ENCODE measurements around the gene ADAM33. TPM values are rescaled to one million over a fixed set of nuclear protein-coding genes. Genes with fewer than 3 reads are reported as not detected.

The ADAM33 gene
- total and polyA plus RNA-seq, 7 donors, result 2.4 to 8.9 (median 4.3) TPM

GRCh38 chr20:3628502-3629314, 53.1 kb downstream of the ADAM33 start:
- H3K27ac ChIP-seq, result no peak overlapping the region
- WGBS, 3 donors, result 87 to 91% (median 89%) methylated on average over 16 of the region's 16 CpGs
- intact Hi-C loops (cut with DNase I), result no loop called here
- no peaks in the 10 kb centered on the region for H3K4me1 ChIP-seq
- no peaks in the 10 kb centered on the region for H3K27me3 ChIP-seq (ENCODE audit: insufficient read depth in 3 of 3, low read length in 2 of 3)
- no peak overlapping the region for H3K4me3 ChIP-seq
- H3K9me3 ChIP-seq, result no peaks in the 10 kb centered on the region
- H3K36me3 ChIP-seq (ENCODE audit: insufficient read depth in 1 of 2, low read depth in 1 of 2), result peaks cover 4 to 58% of the 10 kb centered on the region in 2 donors
- DNase-seq, result no peak
- no peak for ATAC-seq
- TF ChIP-seq, protein P1, sequence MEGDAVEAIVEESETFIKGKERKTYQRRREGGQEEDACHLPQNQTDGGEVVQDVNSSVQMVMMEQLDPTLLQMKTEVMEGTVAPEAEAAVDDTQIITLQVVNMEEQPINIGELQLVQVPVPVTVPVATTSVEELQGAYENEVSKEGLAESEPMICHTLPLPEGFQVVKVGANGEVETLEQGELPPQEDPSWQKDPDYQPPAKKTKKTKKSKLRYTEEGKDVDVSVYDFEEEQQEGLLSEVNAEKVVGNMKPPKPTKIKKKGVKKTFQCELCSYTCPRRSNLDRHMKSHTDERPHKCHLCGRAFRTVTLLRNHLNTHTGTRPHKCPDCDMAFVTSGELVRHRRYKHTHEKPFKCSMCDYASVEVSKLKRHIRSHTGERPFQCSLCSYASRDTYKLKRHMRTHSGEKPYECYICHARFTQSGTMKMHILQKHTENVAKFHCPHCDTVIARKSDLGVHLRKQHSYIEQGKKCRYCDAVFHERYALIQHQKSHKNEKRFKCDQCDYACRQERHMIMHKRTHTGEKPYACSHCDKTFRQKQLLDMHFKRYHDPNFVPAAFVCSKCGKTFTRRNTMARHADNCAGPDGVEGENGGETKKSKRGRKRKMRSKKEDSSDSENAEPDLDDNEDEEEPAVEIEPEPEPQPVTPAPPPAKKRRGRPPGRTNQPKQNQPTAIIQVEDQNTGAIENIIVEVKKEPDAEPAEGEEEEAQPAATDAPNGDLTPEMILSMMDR (IDR thresholded peaks at IDR 0.05), result no peak

GRCh38 chr20:3627476-3627875, 54.3 kb downstream of the ADAM33 start:
- Histone ChIP-seq H3K27me3 (ENCODE audit: insufficient read depth in 3 of 3, low read length in 2 of 3) (no peaks in the 10 kb centered on the region), H3K4me1 (no peaks in the 10 kb centered on the region), H3K36me3 (ENCODE audit: insufficient read depth in 1 of 2, low read depth in 1 of 2) (peaks cover 4 to 54% of the 10 kb centered on the region in 2 donors), H3K9me3 (no peaks in the 10 kb centered on the region), H3K27ac (no peak overlapping the region), H3K4me3 (no peak overlapping the region)
- intact Hi-C loops (cut with DNase I), result no loop called here
- ATAC-seq (no peak), DNase-seq (no peak)
- TF ChIP-seq, protein P1 (IDR thresholded peaks at IDR 0.05), result no peak
- WGBS, 3 donors, result 78 to 95% (median 83%) methylated on average over 2 of the region's 2 CpGs

DNA sequence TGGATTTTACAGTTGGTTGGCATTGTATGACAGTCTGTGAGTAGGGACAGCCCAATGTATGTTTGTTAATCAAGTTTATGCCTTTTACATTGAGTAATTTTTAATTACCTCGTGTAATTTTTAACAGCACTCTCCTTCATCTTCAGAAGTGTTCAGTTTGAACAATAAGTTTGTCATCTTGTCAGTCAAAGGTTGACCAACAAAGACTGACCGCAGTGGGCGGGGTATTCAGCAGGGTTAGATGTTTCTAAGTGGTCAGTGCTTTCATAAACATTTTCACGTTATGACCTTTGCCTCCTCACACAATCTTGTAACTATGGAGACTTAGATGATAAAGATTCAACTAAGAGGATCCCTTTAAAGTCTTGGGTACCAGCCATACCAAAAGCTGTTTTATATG, 59.4 kb downstream of the ADAM33 start:
- 92 to 94% (median 94%) methylated on average over 4 of the region's 4 CpGs for WGBS, 3 donors
- Histone ChIP-seq H3K27ac (no peak overlapping the region), H3K36me3 (ENCODE audit: insufficient read depth in 1 of 2, low read depth in 1 of 2) (peaks cover 3 to 34% of the 10 kb centered on the region in 2 donors), H3K27me3 (ENCODE audit: insufficient read depth in 3 of 3, low read length in 2 of 3) (no peaks in the 10 kb centered on the region), H3K4me1 (no peaks in the 10 kb centered on the region), H3K4me3 (no peak overlapping the region), H3K9me3 (no peaks in the 10 kb centered on the region)
- TF ChIP-seq, protein P1 (IDR thresholded peaks at IDR 0.05), result no peak
- intact Hi-C loops (cut with DNase I), result no loop called here
- DNase-seq (no peak), ATAC-seq (no peak)

- TF ChIP-seq, protein P1 (IDR thresholded peaks at IDR 0.05), result no peak
- intact Hi-C loops (cut with DNase I), result no loop called here
- Histone ChIP-seq H3K4me1 (no peaks in the 10 kb centered on the region), H3K27me3 (ENCODE audit: insufficient read depth in 3 of 3, low read length in 2 of 3) (no peaks in the 10 kb centered on the region), H3K9me3 (no peaks in the 10 kb centered on the region), H3K27ac (no peak overlapping the region), H3K4me3 (no peak overlapping the region), H3K36me3 (ENCODE audit: insufficient read depth in 1 of 2, low read depth in 1 of 2) (peaks cover 3 to 26% of the 10 kb centered on the region in 2 donors)
- 86 to 92% (median 91%) methylated on average over 8 of the region's 8 CpGs for WGBS, 3 donors
- DNase-seq, result no peak
- ATAC-seq, result no peak
Observed at GRCh38 chr20:3621111-3621510, 60.7 kb downstream of the ADAM33 start.

Other genes with a start within 250 kb of the ADAM33 start
- 10 to 100 TPM; 14.7 to 18.6 (median 16.8) TPM for gene ATRN, start 211.0 kb downstream of the ADAM33 start, total RNA-seq
- 1 to 10 TPM; 3.9 to 7.6 (median 5.4) TPM for gene ATRN, start 211.0 kb downstream of the ADAM33 start, polyA plus RNA-seq
- not detected for gene GFRA4, start 18.6 kb downstream of the ADAM33 start, total RNA-seq
- not detected for gene GFRA4, start 18.6 kb downstream of the ADAM33 start, polyA plus RNA-seq
- gene SIGLEC1, start 30.6 kb upstream of the ADAM33 start, total RNA-seq, result 1 to 10 TPM; 2.3 to 6.2 (median 3.5) TPM
- gene SIGLEC1, start 30.6 kb upstream of the ADAM33 start, polyA plus RNA-seq, result 1 to 10 TPM in 2 of 3 donors, under 1 TPM in 1; 0.98 to 2.6 (median 1.3) TPM
- gene HSPA12B, start 50.7 kb upstream of the ADAM33 start, total RNA-seq, result 1 to 10 TPM; 5.7 to 9.7 (median 8.2) TPM
- 1 to 10 TPM; 4.0 to 7.6 (median 7.5) TPM for gene HSPA12B, start 50.7 kb upstream of the ADAM33 start, polyA plus RNA-seq
- gene ADISSP, start 85.7 kb upstream of the ADAM33 start, total RNA-seq, result 10 to 100 TPM; 11.9 to 16.0 (median 13.4) TPM
- 10 to 100 TPM; 10.7 to 24.7 (median 15.4) TPM for gene ADISSP, start 85.7 kb upstream of the ADAM33 start, polyA plus RNA-seq
- under 1 TPM in 1 of 4 donors, not detected in 3; 0.13 TPM for gene SPEF1, start 99.4 kb upstream of the ADAM33 start, total RNA-seq
- gene SPEF1, start 99.4 kb upstream of the ADAM33 start, polyA plus RNA-seq, result 1 to 10 TPM in 1 of 3 donors, under 1 TPM in 2; 0.12 to 1.7 (median 0.35) TPM
- 100 to 1,000 TPM in 1 of 4 donors, 10 to 100 TPM in 3; 74.3 to 129 (median 97.8) TPM for gene CENPB, start 104.7 kb upstream of the ADAM33 start, total RNA-seq
- 100 to 1,000 TPM in 2 of 3 donors, 10 to 100 TPM in 1; 84.0 to 144 (median 116) TPM for gene CENPB, start 104.7 kb upstream of the ADAM33 start, polyA plus RNA-seq
- 1 to 10 TPM; 7.1 to 9.1 (median 8.4) TPM for gene CDC25B, start 114.3 kb upstream of the ADAM33 start, total RNA-seq
- 1 to 10 TPM; 5.1 to 6.8 (median 6.6) TPM for gene CDC25B, start 114.3 kb upstream of the ADAM33 start, polyA plus RNA-seq
- 10 to 100 TPM; 11.8 to 17.5 (median 12.1) TPM for gene AP5S1, start 138.5 kb upstream of the ADAM33 start, total RNA-seq
- gene AP5S1, start 138.5 kb upstream of the ADAM33 start, polyA plus RNA-seq, result 10 to 100 TPM; 11.0 to 25.2 (median 12.9) TPM
- gene MAVS, start 164.8 kb upstream of the ADAM33 start, total RNA-seq, result 10 to 100 TPM; 49.7 to 61.3 (median 50.7) TPM
- 10 to 100 TPM; 14.0 to 32.4 (median 19.2) TPM for gene MAVS, start 164.8 kb upstream of the ADAM33 start, polyA plus RNA-seq
- 10 to 100 TPM; 12.6 to 20.5 (median 17.3) TPM for gene PANK2, start 207.4 kb upstream of the ADAM33 start, total RNA-seq
- 10 to 100 TPM in 2 of 3 donors, 1 to 10 TPM in 1; 9.7 to 32.9 (median 18.6) TPM for gene PANK2, start 207.4 kb upstream of the ADAM33 start, polyA plus RNA-seq

All from psoas muscle (tissue), 8 donors.